Calu3 (cell line): ENCODE data around the gene PAX8. TPM values are rescaled to one million over a fixed set of nuclear protein-coding genes. Genes with fewer than 3 reads are reported as not detected.

Experiments
- BruUV-seq: library from RNA; stranded (reverse); fragments of 400-500 nt; replicated peaks from 2 replicates; lab custom pipeline; 2021; lab: Mats Ljungman, UMichigan
- CTCF ChIA-PET: fragments of 300-600 bp; sonication (Branson Sonifier 250); formaldehyde crosslinking; loops from one replicate; lab custom pipeline; 2022; ENCODE audit warnings: antibody characterized with exemption; lab: Charles Lee
- DNase-seq: peaks from one replicate; pipeline ENCODE4 v3.0.0; 2022
- H3K27ac Mint-ChIP-seq: one replicate; pipeline ENCODE4 v1.8.0; 2022; ENCODE audit warnings: mixed read lengths; ENCODE audit not compliant: unreplicated experiment
- H3K27me3 Mint-ChIP-seq: one replicate; pipeline ENCODE4 v1.8.0; 2022; ENCODE audit warnings: mixed read lengths; ENCODE audit not compliant: unreplicated experiment
- H3K36me3 Mint-ChIP-seq: one replicate; pipeline ENCODE4 v1.8.0; 2022; ENCODE audit warnings: mild to moderate bottlenecking, moderate library complexity, mixed read lengths; ENCODE audit not compliant: insufficient read depth, unreplicated experiment
- H3K4me1 Mint-ChIP-seq: one replicate; pipeline ENCODE4 v1.8.0; 2022; ENCODE audit warnings: mild to moderate bottlenecking, low read depth, mixed read lengths; ENCODE audit not compliant: unreplicated experiment
- H3K4me3 Mint-ChIP-seq: one replicate; pipeline ENCODE4 v1.8.0; 2022; ENCODE audit warnings: mild to moderate bottlenecking, low read depth, moderate library complexity, mixed read lengths; ENCODE audit not compliant: unreplicated experiment
- H3K9me3 Mint-ChIP-seq: one replicate; pipeline ENCODE4 v1.8.0; 2022; ENCODE audit warnings: low read depth, mixed read lengths; ENCODE audit not compliant: unreplicated experiment
- CTCF ChIP-seq: fragments of 200-600 bp; IDR thresholded peaks from one replicate; pipeline ENCODE4 v1.8.0; 2022; ENCODE audit warnings: antibody characterized with exemption; ENCODE audit not compliant: unreplicated experiment
- intact Hi-C: fragments of 100-400 bp; cut with micrococcal nuclease; formaldehyde crosslinking; loops from one replicate; pipeline ENCODE4 v1.10.0; 2022; ENCODE audit not compliant: unreplicated experiment
- total RNA-seq: library from RNA; stranded (reverse); gene quantifications from 2 replicates; pipeline ENCODE4 v1.2.3, GENCODE V29; 2022

Gene PAX8
- total RNA-seq, 1 experiment from 2014 or later = 12.2 TPM

GRCh38 chr2:113192459-113193100 lies 86.1 kb downstream of the PAX8 start:
- intact Hi-C loops = no loop called here
- CTCF ChIA-PET = no interaction called here

GRCh38 chr2:113190871-113191270 lies 87.8 kb downstream of the PAX8 start:
- Mint-ChIP-seq H3K27ac (no peak overlapping the region), H3K4me3 (no peak overlapping the region), H3K4me1 (no peaks in the 10 kb centered on the region), H3K27me3 (no peaks in the 10 kb centered on the region), H3K9me3 (no peaks in the 10 kb centered on the region), H3K36me3 (peaks cover 14% of the 10 kb centered on the region)
- intact Hi-C loops = no loop called here
- no peak for DNase-seq
- CTCF ChIA-PET = no interaction called here
- no peak for TF ChIP-seq CTCF
- BruUV-seq = no TSS peak

More at GRCh38 chr2:113192459-113193100, 86.1 kb downstream of the PAX8 start:
- H3K9me3 Mint-ChIP-seq = no peaks in the 10 kb centered on the region
- no peak overlapping the region for H3K4me3 Mint-ChIP-seq
- no TSS peak for BruUV-seq
- H3K27ac Mint-ChIP-seq = no peak overlapping the region
- no peak for TF ChIP-seq CTCF
- no peaks in the 10 kb centered on the region for H3K27me3 Mint-ChIP-seq
- H3K36me3 Mint-ChIP-seq = peaks cover 21% of the 10 kb centered on the region
- DNase-seq = no peak
- H3K4me1 Mint-ChIP-seq = no peaks in the 10 kb centered on the region

- intact Hi-C loops = no loop called here
- H3K36me3 Mint-ChIP-seq = peaks cover 12% of the 10 kb centered on the region
- no TSS peak for BruUV-seq
- no peak for TF ChIP-seq CTCF
- H3K4me1 Mint-ChIP-seq = no peaks in the 10 kb centered on the region
- H3K27ac Mint-ChIP-seq = no peak overlapping the region
- no peaks in the 10 kb centered on the region for H3K27me3 Mint-ChIP-seq
- H3K4me3 Mint-ChIP-seq = no peak overlapping the region
- CTCF ChIA-PET = no interaction called here
- H3K9me3 Mint-ChIP-seq = no peaks in the 10 kb centered on the region
- DNase-seq = no peak
These were observed 91.0 kb downstream of the PAX8 start for GRCh38 chr2:113187771-113188170.

- Mint-ChIP-seq H3K27ac (no peak overlapping the region), H3K36me3 (peaks cover 9% of the 10 kb centered on the region), H3K4me3 (no peak overlapping the region), H3K4me1 (no peaks in the 10 kb centered on the region), H3K9me3 (no peaks in the 10 kb centered on the region), H3K27me3 (no peaks in the 10 kb centered on the region)
- BruUV-seq = no TSS peak
- intact Hi-C loops = no loop called here
- no peak for TF ChIP-seq CTCF
- DNase-seq = no peak
- CTCF ChIA-PET = no interaction called here
These were observed 92.3 kb downstream of the PAX8 start for GRCh38 chr2:113186433-113186796.
